Measurements from ENCODE around the gene SPECC1L.

DNA sequence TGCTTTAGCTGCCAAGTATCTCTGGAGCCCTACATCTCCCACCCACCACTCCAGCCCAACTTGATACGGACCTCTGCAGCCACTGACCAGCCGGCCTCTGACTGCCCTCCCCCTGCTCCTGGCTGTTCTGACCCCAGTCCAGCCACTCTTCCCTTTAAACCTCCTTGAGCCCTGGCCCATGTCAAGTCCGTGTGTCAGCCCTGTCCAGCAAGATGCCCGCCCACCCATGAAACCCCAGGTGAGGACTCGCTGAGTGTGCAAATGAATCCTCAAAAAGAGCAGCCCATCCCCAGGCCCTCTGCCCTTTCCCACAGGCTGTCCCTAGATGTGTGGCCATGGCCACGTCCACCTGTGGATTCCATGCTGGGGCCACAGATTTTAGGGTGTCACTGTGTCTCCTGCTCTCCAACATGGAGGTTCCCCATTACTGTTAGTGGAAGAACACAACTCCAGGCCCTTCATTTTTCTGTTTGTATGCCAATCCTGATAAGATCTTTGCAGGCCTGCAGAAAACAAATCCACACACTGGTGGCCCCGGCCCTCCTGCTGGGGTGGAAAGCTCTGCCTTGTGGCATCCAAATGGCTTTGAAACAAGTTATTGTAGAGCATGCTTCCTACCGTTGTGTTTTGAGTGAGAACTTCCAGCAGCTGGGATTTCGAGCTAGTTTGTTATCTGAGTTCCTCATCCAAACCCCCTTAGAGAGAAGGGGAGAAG, 134.1 kb downstream of the SPECC1L start:
- TF ChIP-seq, protein P1, sequence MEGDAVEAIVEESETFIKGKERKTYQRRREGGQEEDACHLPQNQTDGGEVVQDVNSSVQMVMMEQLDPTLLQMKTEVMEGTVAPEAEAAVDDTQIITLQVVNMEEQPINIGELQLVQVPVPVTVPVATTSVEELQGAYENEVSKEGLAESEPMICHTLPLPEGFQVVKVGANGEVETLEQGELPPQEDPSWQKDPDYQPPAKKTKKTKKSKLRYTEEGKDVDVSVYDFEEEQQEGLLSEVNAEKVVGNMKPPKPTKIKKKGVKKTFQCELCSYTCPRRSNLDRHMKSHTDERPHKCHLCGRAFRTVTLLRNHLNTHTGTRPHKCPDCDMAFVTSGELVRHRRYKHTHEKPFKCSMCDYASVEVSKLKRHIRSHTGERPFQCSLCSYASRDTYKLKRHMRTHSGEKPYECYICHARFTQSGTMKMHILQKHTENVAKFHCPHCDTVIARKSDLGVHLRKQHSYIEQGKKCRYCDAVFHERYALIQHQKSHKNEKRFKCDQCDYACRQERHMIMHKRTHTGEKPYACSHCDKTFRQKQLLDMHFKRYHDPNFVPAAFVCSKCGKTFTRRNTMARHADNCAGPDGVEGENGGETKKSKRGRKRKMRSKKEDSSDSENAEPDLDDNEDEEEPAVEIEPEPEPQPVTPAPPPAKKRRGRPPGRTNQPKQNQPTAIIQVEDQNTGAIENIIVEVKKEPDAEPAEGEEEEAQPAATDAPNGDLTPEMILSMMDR (IDR thresholded peaks at IDR 0.05): no peak
- TF ChIP-seq POLR2A (IDR thresholded peaks at IDR 0.05): no peak

Data from body of pancreas (tissue), 4 donors.